Fibroblast of skin of right quadriceps (primary cell): Measurements from ENCODE around the gene LRMDA.

Source experiments
- DNase-seq: peaks from one replicate; pipeline ENCODE4 v3.0.0-alpha.2; 2013

The LRMDA gene

GRCh38 chr10:76150876-76151288 is 719.5 kb downstream of the LRMDA start:
- no peak for DNase-seq

GRCh38 chr10:76152186-76152585 is 720.8 kb downstream of the LRMDA start:
- DNase-seq = no peak

DNA sequence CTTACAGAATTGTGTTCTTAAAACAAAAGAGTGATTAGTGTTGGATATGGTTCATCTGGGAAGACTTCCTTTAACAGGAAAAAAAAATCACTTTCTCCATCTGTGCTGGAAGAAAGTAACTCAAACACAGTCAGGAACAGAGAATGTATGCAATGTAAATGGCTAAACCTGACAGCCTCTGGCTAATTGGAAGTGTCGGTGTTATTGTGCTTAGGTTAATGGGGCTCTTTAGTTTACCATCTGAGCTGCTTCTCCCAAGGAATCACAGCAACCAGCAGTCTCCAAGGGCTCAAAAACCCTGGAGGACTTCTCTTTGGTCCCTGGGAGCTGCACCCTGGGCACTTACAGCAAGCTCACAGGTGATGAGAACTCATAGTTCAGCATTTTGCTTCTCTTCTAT is 724.5 kb downstream of the LRMDA start:
- no peak for DNase-seq

- DNase-seq = no peak
Measured at GRCh38 chr10:76160446-76161300, 729.2 kb downstream of the LRMDA start.

GRCh38 chr10:76161301-76161582 is 729.8 kb downstream of the LRMDA start:
- no peak for DNase-seq

DNA sequence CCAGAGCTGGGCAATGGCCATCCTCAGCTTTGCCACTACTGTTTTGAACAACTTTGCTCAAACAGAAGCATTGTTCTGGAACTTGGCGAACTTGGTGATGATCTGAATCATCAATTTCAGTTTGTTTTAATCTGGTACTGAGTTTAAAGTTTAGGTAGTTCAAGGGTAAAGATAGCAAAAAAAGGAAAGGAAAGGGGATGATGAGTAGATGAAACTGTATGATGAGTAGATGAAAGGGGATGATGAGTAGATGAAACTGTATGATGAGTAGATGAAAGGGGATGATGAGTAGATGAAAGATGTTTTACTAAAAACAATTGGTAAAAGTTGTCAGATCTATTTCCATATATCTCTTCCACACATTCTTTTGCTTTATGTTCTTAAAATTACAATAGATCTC is 737.0 kb downstream of the LRMDA start:
- DNase-seq = no peak

DNA sequence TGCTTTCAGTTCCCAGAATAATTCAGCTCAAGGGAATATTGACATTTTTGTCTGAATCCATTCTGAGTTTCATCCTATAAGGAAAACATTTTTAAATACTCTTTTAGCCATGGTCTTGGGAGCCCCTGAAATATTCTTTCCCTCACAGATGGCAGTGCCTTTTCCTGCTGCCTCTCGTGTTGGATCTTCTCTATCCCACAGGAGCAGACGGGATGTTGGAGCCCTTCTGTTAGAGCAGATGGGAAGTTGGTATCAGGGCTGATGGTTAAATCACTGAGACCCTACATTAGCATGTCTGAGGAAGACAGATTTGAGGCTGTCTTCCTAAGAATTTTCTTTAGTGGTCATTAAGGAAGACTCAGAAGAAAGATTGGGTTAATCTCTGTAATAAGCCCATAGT is 737.8 kb downstream of the LRMDA start:
- no peak for DNase-seq

- DNase-seq = no peak
Measured at GRCh38 chr10:76172020-76172419, 740.6 kb downstream of the LRMDA start.

DNA sequence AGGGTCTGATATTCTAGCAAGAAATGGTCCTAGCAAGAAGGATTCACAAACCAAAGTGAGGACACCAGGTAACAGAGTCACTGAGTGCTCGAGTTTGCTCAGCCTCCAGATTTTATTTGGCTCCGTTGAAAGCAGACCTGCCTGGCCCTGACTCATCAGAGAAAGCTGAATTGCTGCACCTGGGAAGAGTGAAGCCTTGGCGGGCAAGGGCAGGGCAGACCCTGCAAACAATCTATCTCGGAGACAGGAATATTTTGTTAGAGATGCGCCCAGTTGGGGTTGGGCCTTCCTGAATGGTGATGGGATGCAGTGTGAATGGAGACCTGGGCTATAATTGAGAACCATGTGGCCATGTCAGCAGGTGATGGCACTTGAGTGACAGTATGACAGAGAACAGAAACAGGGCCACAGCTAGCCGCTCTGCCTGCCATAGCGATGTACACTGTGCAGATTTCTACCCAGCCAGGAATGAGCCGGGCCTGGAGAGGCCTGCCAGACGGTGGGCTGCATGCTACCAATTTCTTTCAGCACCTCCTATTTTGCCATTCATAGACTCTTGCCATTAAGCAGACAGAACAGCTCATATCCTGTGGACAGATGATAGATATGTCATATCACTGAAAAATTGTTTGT is 744.2 kb downstream of the LRMDA start:
- DNase-seq = no peak

DNA sequence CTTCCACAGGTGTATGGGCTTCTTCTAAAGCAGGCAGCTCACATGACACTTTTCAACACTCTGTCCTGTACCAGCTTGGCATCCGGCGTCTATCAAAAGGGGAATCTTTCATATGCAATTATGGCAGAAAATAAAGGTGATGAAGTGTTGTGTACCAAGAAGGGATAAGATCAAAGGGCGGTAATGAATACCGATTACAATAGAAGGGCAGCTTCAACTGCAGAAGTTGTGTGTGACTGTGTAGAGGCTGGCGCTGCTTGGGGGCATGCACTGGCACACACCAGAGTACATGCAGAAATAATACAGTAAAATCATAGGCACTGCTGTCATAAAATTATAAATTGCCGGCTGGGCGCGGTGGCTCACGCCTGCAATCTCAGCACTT is 744.7 kb downstream of the LRMDA start:
- no peak for DNase-seq

DNA sequence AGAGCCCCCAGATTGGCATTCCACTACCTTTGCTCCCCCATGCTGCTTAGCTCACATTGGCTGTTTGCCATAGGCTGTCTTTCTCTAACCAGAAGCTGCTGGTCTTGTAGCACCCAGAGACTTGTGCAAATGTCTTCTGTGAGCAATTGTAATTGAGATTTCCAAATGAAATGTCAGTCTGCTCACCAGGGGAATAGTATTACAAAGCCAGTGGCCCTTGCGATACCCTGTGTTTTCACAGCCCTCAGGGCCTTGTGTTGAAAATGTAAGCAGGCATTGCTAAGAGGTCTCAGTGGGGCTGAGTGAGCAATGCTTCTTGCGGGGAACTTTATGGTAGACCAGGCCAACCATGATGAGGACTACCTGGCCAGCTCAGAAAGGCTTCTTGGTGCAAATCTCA is 746.5 kb downstream of the LRMDA start:
- DNase-seq = no peak

- DNase-seq = no peak
Measured at GRCh38 chr10:76178532-76179292, 747.3 kb downstream of the LRMDA start.

- no peak for DNase-seq
Measured at GRCh38 chr10:76179806-76180205, 748.4 kb downstream of the LRMDA start.

- no peak for DNase-seq
Measured at GRCh38 chr10:76184647-76185046, 753.2 kb downstream of the LRMDA start.

DNA sequence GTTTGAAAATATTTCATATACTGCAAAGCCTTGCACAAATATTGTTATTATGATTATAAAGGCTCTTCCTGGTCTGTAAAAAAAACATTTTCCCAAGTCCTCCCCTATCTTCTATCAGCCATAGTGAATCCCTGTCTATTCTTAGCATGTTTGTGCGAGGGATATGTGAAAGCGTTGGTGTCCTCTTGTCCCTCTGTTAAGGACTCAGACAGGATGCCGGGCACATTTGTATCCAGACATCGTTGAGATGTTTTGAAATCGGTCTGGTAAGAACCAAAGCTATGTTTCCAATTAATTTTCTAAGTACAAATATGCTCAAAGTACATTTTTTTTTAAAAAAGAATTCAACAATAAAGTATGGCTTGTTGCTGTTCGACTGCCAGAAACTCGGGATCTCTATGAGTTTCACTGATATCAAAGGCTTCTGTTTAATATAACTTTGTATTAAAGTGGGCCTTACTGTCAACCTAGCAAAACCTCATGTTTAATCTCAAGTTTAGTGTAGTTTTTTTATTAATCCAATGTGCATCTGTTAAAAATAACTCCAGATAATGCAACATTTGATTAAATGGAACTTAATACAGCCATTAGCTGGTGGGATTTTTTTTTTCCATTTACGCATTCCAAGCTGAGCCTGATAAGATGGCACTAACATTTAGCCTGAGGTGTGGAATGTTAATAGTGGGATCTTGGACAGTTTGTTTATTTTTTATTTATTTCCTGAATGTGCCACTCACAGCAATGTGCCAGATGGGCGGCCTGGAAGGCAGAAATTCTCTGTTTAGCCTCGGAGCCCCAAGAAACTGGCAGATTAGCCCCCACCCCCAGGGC is 754.3 kb downstream of the LRMDA start:
- no peak for DNase-seq

DNA sequence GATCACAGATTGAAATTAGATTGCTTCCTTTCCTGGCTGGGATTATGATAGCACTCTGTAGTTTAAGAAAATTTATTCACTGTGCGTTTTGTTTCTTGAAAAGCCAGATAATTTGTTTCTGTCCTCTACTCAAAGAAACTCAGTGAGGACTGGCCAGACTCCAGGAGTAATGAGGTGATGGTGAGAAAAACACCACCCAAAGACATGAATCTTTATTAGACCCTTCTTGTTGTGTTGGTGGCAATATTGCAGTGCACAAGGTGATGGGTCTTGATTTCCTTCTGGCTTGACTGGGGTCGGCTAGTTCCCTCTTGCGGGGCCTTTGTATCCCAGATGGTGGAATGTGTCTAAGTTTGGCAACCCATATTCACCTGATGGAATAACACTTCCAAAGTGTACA is 756.8 kb downstream of the LRMDA start:
- no peak for DNase-seq

GRCh38 chr10:76190634-76191270 is 759.3 kb downstream of the LRMDA start:
- peak; percentile 14 for DNase-seq

- DNase-seq = no peak
Measured at GRCh38 chr10:76191336-76191735, 759.9 kb downstream of the LRMDA start.

DNA sequence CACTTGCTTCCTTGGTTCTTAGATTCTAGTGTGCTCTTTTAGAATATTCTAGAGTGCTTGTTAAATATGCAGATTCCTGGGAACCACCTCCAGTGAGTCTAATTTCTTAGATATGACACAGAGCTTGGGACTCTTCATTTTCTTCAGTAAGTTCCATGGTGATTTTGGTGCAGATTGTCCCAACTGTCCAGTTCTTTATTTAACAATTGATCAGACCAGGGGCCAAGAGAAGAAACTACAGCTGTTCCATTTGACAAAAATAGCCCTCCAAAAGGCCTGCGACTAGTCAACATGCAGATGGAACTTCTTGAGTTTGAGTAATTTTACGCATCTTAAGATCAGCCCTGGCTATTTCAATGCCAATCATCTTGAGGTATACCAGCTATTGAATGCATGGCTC is 760.7 kb downstream of the LRMDA start:
- no peak for DNase-seq

DNA sequence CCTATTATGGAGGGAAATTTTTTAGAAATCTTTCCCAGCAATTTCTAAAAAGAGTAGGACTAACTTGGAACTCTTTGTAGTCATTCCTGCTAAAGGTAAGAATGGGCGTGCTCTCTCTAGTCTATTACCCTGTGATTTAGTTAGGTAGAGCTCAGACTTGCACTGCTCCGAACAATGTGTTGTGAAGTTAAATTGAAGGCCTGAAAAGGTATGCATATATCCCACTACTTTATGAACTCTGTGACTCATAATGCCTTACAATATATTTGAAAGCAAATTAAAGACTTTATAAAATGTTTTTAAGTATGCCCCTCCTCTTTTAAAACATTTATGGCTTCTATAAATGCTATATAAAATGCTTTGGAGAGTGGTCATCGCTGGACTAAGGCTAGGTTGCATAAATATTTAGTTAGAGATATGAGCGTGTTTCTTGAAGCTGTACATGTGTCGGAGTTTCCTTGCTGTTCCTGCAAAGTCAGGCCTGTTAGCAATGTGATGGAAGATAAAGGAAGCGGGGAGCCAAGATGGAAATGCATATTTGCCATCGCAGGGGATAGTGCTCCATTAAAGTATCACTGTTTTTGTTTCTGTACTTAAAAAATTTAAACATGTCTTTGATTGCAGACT is 761.4 kb downstream of the LRMDA start:
- DNase-seq = no peak

- no peak for DNase-seq
Measured at GRCh38 chr10:76195654-76196390, 764.4 kb downstream of the LRMDA start.
